ENCODE measurements around the gene TAF15. TPM values are rescaled to one million over a fixed set of nuclear protein-coding genes. Genes with fewer than 3 reads are reported as not detected.

TAF15 gene
- total RNA-seq, 1 donor from 2014 or later = 53.8 TPM

- Histone ChIP-seq H3K4me3 (ENCODE audit: low read length in 3 of 3) (no peak overlapping the region), H3K27ac (ENCODE audit: low read depth, low read length) (no peak overlapping the region), H3K4me1 (ENCODE audit: control insufficient read depth in 3 of 3, insufficient read depth in 3 of 3, low read length in 3 of 3) (no peaks in the 10 kb centered on the region), H3K36me3 (ENCODE audit: control insufficient read depth in 3 of 3, insufficient read depth in 3 of 3, low read length in 3 of 3) (peaks cover 0 to 8% (median 0%) of the 10 kb centered on the region in 3 donors), H3K27me3 (ENCODE audit: control insufficient read depth in 3 of 3, insufficient read depth in 3 of 3, low read length in 3 of 3) (no peaks in the 10 kb centered on the region), H3K9ac (ENCODE audit: low read depth in 1 of 3, low read length in 3 of 3) (no peak overlapping the region), H3K9me3 (ENCODE audit: control insufficient read depth in 3 of 3, low read length in 3 of 3) (no peaks in the 10 kb centered on the region)
Measured at GRCh38 chr17:35867574-35867973, 58.3 kb downstream of the TAF15 start.

DNA sequence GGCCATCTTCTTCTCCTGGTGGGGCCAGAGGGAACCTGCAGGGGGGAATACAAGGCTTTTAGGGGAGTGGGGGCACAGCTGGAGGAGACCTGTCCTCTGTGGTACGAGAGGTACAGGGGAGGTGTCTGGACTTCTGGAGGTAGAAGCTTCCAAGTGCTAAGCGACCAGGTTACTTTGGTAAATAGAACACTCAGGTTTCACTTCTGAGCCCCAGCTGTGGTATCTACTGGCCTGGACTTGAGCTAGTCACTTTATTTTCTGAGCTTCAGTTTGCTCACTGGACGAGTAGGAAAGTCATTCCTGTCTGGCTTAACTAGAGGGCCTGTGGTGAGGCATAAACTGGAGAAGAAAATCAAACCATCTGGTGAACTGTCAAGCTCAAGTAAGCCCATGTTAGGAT, 59.5 kb downstream of the TAF15 start, which contains the start of gene HEATR9:
HEATR9 (minus strand) TSS at position 155 of the 400 bp plus-strand sequence; CDS start at position 6, 149 bp downstream.
- Histone ChIP-seq H3K9me3 (ENCODE audit: control insufficient read depth in 3 of 3, low read length in 3 of 3) (no peaks in the 10 kb centered on the region), H3K4me1 (ENCODE audit: control insufficient read depth in 3 of 3, insufficient read depth in 3 of 3, low read length in 3 of 3) (no peaks in the 10 kb centered on the region), H3K27me3 (ENCODE audit: control insufficient read depth in 3 of 3, insufficient read depth in 3 of 3, low read length in 3 of 3) (no peaks in the 10 kb centered on the region), H3K27ac (ENCODE audit: low read depth, low read length) (no peak within 1 kb of the TSS), H3K36me3 (ENCODE audit: control insufficient read depth in 3 of 3, insufficient read depth in 3 of 3, low read length in 3 of 3) (peaks cover 0 to 8% (median 0%) of the 10 kb centered on the region in 3 donors), H3K9ac (ENCODE audit: low read depth in 1 of 3, low read length in 3 of 3) (no peak within 1 kb of the TSS), H3K4me3 (ENCODE audit: low read length in 3 of 3) (no peak within 1 kb of the TSS)

GRCh38 chr17:35870906-35871819, 61.9 kb downstream of the TAF15 start:
- Histone ChIP-seq H3K36me3 (ENCODE audit: control insufficient read depth in 3 of 3, insufficient read depth in 3 of 3, low read length in 3 of 3) (no peaks in the 10 kb centered on the region), H3K9ac (ENCODE audit: low read depth in 1 of 3, low read length in 3 of 3) (no peak overlapping the region), H3K4me1 (ENCODE audit: control insufficient read depth in 3 of 3, insufficient read depth in 3 of 3, low read length in 3 of 3) (no peaks in the 10 kb centered on the region), H3K9me3 (ENCODE audit: control insufficient read depth in 3 of 3, low read length in 3 of 3) (no peaks in the 10 kb centered on the region), H3K27me3 (ENCODE audit: control insufficient read depth in 3 of 3, insufficient read depth in 3 of 3, low read length in 3 of 3) (no peaks in the 10 kb centered on the region), H3K4me3 (ENCODE audit: low read length in 3 of 3) (no peak overlapping the region), H3K27ac (ENCODE audit: low read depth, low read length) (no peak overlapping the region)

DNA sequence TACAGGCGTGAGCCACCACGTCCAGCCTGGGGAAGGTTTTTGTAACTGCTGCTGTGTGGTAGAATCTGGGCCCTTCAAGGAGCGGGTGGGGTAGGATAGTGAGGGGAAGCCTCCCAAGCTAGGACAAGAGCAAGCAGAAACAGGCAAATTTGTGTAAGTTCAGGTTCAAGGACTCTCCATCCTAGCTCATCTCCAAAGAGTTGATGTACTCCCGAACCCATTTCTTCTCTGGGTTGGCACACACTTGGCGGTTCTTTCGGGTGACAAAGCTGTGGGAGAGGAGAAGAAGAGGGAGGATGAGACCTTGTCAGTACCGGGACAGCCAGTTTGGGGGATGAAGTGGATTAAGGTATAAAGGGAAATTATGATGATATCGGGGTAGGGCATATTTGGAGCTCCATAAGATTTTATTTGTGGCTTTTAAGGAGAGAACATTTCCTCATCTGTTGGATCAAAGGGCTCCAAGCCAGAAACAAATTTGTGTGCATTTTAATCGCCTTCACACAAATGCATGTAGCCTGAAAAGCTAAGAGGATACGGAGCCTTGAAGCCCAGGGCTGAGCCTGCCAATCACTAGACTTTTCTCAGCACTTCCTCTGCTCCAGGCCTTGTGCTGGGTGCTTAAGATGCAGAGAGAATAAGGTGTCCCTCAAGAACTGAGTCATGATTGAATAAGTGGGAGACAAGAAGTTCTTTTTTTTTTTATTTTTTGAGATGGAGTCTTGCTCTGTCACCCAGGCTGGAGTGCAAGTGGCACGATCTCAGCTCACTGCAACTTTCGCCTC, 63.1 kb downstream of the TAF15 start:
- no peaks in the 10 kb centered on the region for H3K36me3 ChIP-seq (ENCODE audit: control insufficient read depth in 3 of 3, insufficient read depth in 3 of 3, low read length in 3 of 3)
- no peaks in the 10 kb centered on the region for H3K27me3 ChIP-seq (ENCODE audit: control insufficient read depth in 3 of 3, insufficient read depth in 3 of 3, low read length in 3 of 3)
- H3K9me3 ChIP-seq (ENCODE audit: control insufficient read depth in 3 of 3, low read length in 3 of 3) = no peaks in the 10 kb centered on the region
- no peak overlapping the region for H3K9ac ChIP-seq (ENCODE audit: low read depth in 1 of 3, low read length in 3 of 3)
- H3K27ac ChIP-seq (ENCODE audit: low read depth, low read length) = no peak overlapping the region
- no peak overlapping the region for H3K4me3 ChIP-seq (ENCODE audit: low read length in 3 of 3)
- no peaks in the 10 kb centered on the region for H3K4me1 ChIP-seq (ENCODE audit: control insufficient read depth in 3 of 3, insufficient read depth in 3 of 3, low read length in 3 of 3)

DNA sequence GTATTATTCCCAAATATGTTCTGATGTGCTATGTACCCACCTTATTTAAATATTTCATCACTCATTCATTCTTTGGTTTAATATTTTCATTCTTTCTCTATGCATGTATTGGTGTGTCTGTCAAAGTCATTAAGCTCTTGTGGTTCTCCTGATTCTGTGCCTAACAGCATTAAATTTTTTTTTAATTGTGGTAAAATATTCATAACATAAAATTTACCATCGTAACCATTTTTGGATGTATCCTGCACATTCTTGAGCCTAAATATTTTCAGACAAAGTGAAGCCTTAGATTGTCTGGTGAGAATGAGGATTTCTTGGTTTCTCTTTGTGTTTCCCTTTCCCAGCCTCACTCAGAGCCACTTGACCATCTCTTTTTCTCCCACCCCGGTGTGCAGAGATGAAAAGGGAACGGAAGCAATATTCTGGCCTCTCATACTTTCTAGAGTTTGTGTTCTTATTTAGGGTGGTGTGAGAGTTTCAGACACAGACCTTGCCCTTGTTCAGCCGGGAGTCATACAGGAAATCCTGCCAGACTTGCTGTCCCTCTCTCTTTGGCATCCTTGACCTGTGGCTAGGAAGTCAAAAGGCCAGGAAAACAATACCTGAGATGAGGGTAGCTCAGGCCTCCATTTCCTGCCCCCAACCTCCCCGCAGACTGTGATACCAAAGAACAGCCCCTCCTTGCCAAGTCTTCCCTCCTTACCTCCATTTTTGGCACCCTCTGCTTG, 66.0 kb downstream of the TAF15 start:
- Histone ChIP-seq H3K9ac (ENCODE audit: low read depth in 1 of 3, low read length in 3 of 3) (no peak overlapping the region), H3K9me3 (ENCODE audit: control insufficient read depth in 3 of 3, low read length in 3 of 3) (no peaks in the 10 kb centered on the region), H3K36me3 (ENCODE audit: control insufficient read depth in 3 of 3, insufficient read depth in 3 of 3, low read length in 3 of 3) (no peaks in the 10 kb centered on the region), H3K4me1 (ENCODE audit: control insufficient read depth in 3 of 3, insufficient read depth in 3 of 3, low read length in 3 of 3) (no peaks in the 10 kb centered on the region), H3K27me3 (ENCODE audit: control insufficient read depth in 3 of 3, insufficient read depth in 3 of 3, low read length in 3 of 3) (no peaks in the 10 kb centered on the region), H3K4me3 (ENCODE audit: low read length in 3 of 3) (no peak overlapping the region), H3K27ac (ENCODE audit: low read depth, low read length) (no peak overlapping the region)

DNA sequence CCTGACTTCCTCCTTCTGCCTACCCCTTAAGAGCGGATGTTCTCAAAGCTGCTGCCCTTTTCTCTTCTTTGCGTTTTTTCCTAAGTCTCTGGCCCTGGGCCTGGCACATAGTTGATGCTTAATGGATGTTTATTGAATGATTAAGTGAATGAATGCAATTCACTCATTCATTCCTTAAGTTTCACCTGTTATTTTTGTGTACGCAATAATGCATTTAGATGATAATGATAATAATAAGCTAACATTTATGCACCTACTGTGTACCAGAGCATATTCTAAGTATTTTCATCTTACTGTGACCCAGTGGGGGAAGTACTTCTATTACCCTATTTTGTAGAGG, 66.5 kb downstream of the TAF15 start:
- Histone ChIP-seq H3K36me3 (ENCODE audit: control insufficient read depth in 3 of 3, insufficient read depth in 3 of 3, low read length in 3 of 3) (no peaks in the 10 kb centered on the region), H3K27ac (ENCODE audit: low read depth, low read length) (no peak overlapping the region), H3K4me1 (ENCODE audit: control insufficient read depth in 3 of 3, insufficient read depth in 3 of 3, low read length in 3 of 3) (no peaks in the 10 kb centered on the region), H3K9ac (ENCODE audit: low read depth in 1 of 3, low read length in 3 of 3) (no peak overlapping the region), H3K27me3 (ENCODE audit: control insufficient read depth in 3 of 3, insufficient read depth in 3 of 3, low read length in 3 of 3) (no peaks in the 10 kb centered on the region), H3K9me3 (ENCODE audit: control insufficient read depth in 3 of 3, low read length in 3 of 3) (no peaks in the 10 kb centered on the region), H3K4me3 (ENCODE audit: low read length in 3 of 3) (no peak overlapping the region)

- Histone ChIP-seq H3K9me3 (ENCODE audit: control insufficient read depth in 3 of 3, low read length in 3 of 3) (no peaks in the 10 kb centered on the region), H3K27ac (ENCODE audit: low read depth, low read length) (no peak overlapping the region), H3K4me1 (ENCODE audit: control insufficient read depth in 3 of 3, insufficient read depth in 3 of 3, low read length in 3 of 3) (no peaks in the 10 kb centered on the region), H3K4me3 (ENCODE audit: low read length in 3 of 3) (no peak overlapping the region), H3K9ac (ENCODE audit: low read depth in 1 of 3, low read length in 3 of 3) (no peak overlapping the region), H3K27me3 (ENCODE audit: control insufficient read depth in 3 of 3, insufficient read depth in 3 of 3, low read length in 3 of 3) (no peaks in the 10 kb centered on the region), H3K36me3 (ENCODE audit: control insufficient read depth in 3 of 3, insufficient read depth in 3 of 3, low read length in 3 of 3) (no peaks in the 10 kb centered on the region)
Measured at GRCh38 chr17:35876534-35876933, 67.2 kb downstream of the TAF15 start.

GRCh38 chr17:35877345-35878029, 68.2 kb downstream of the TAF15 start:
- H3K9ac ChIP-seq (ENCODE audit: low read depth in 1 of 3, low read length in 3 of 3) = no peak overlapping the region
- H3K27ac ChIP-seq (ENCODE audit: low read depth, low read length) = no peak overlapping the region
- H3K4me3 ChIP-seq (ENCODE audit: low read length in 3 of 3) = no peak overlapping the region
- no peaks in the 10 kb centered on the region for H3K9me3 ChIP-seq (ENCODE audit: control insufficient read depth in 3 of 3, low read length in 3 of 3)
- no peaks in the 10 kb centered on the region for H3K36me3 ChIP-seq (ENCODE audit: control insufficient read depth in 3 of 3, insufficient read depth in 3 of 3, low read length in 3 of 3)
- no peaks in the 10 kb centered on the region for H3K4me1 ChIP-seq (ENCODE audit: control insufficient read depth in 3 of 3, insufficient read depth in 3 of 3, low read length in 3 of 3)
- H3K27me3 ChIP-seq (ENCODE audit: control insufficient read depth in 3 of 3, insufficient read depth in 3 of 3, low read length in 3 of 3) = no peaks in the 10 kb centered on the region

DNA sequence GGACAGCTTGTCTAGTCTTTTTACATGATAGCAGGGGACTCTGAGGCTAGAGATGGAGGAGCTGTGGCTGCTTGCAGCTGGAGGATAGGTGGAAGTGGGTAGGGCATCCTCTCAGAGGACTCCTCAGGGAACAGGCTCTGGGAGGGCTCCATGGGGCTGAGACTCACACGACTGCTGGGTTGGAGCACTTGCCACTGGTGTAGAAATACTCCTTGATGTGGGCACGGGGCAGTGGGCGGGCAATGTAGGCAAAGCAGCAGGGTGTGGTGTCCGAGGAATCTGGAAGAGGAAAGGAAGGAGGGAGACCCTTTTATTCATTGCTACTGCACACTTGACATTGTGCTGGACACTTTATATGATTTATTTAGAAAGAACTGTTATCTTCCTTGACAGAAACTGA, 69.1 kb downstream of the TAF15 start:
- no peak overlapping the region for H3K4me3 ChIP-seq (ENCODE audit: low read length in 3 of 3)
- no peaks in the 10 kb centered on the region for H3K36me3 ChIP-seq (ENCODE audit: control insufficient read depth in 3 of 3, insufficient read depth in 3 of 3, low read length in 3 of 3)
- no peak overlapping the region for H3K27ac ChIP-seq (ENCODE audit: low read depth, low read length)
- no peaks in the 10 kb centered on the region for H3K9me3 ChIP-seq (ENCODE audit: control insufficient read depth in 3 of 3, low read length in 3 of 3)
- H3K27me3 ChIP-seq (ENCODE audit: control insufficient read depth in 3 of 3, insufficient read depth in 3 of 3, low read length in 3 of 3) = no peaks in the 10 kb centered on the region
- H3K4me1 ChIP-seq (ENCODE audit: control insufficient read depth in 3 of 3, insufficient read depth in 3 of 3, low read length in 3 of 3) = no peaks in the 10 kb centered on the region
- H3K9ac ChIP-seq (ENCODE audit: low read depth in 1 of 3, low read length in 3 of 3) = no peak overlapping the region
